C4-2B (cell line): ENCODE measurements around the gene TMED4.
"Not testable (repeated sequence)": the region's sequence is repeated elsewhere in the genome, so short reads cannot be mapped to it uniquely, and the experiment has no call there.

Source experiments
- H3K27ac ChIP-seq: fragments of 450-650 bp; 2 replicates; pipeline ENCODE4 v1.5.1; 2017
- CTCF ChIP-seq: fragments of 450-650 bp; conservative IDR thresholded peaks from 2 replicates; pipeline ENCODE4 v1.5.1; 2017; ENCODE audit warnings: mild to moderate bottlenecking
- ZFX ChIP-seq: fragments of 450-650 bp; IDR thresholded peaks from 2 replicates; pipeline ENCODE4 v1.6.1; 2017

TMED4 gene

DNA sequence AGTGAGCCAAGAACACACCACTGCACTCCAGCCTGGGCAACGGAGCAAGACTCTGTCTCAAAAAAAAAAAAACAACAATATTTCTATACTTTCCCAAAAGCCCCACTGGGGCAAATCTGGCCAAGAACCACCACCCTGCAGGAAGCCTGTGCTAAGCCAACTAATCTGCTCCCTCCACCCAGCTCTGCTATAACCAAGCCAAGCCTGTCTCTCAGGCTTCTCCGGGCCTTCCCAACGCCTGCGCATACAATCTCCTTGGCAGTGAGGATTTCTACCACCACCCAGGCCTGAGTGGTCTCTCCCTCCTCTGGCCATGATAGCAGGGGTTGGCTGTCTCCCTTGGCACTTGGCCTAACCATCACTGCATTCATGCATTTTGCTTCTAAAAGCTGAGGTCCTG is 22.5 kb downstream of the TMED4 start:
- H3K27ac ChIP-seq: no peak overlapping the region
- TF ChIP-seq ZFX (no peak), CTCF (no peak)

- no peak overlapping the region for H3K27ac ChIP-seq
- TF ChIP-seq CTCF (no peak), ZFX (no peak)
Observed at GRCh38 chr7:44557485-44557884, 24.5 kb downstream of the TMED4 start.

DNA sequence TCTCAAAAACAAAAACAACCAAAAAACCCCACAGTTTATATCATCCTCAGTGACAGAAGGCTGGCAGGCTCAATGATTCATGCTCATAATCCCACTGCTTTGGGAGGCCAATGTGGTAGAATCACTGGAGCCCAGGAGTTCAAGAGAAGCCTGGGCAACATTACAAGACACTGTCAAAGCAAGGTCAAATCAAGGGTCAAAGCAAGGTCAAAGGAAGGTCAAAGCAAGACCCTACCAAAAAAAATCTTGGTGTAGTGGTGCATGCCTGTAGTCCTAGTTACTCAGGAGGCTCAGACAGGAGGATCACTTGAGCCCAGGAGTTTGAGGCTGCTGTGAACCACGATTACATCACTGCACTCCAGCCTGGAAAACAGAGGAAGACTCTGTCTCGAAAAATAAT is 26.7 kb downstream of the TMED4 start:
- no peak for TF ChIP-seq CTCF
- TF ChIP-seq ZFX: no peak
- H3K27ac ChIP-seq: no peak overlapping the region

- H3K27ac ChIP-seq: not testable (repeated sequence)
Observed at GRCh38 chr7:44552473-44553005, 29.5 kb downstream of the TMED4 start.

GRCh38 chr7:44549457-44549856 is 32.6 kb downstream of the TMED4 start:
- TF ChIP-seq ZFX: no peak
- no peak for TF ChIP-seq CTCF
- no peak overlapping the region for H3K27ac ChIP-seq

DNA sequence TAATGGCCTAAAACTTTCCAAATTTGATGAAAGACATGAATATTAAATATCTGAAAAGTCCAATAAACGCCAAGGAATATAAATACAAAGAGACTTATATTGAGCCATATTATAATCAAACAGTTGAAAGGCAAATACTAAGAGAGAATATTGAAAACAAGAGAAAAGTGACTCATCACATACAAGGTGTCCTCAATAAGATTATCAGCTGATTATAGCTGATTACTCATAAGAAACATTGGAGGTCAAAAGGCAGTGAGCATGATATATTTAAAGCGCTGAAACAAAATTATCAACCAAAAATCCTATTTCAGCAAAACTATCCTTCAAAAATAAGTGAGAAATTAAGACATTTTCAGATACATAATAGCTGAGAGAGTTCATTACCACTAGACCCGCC is 33.1 kb downstream of the TMED4 start:
- no peak overlapping the region for H3K27ac ChIP-seq
- TF ChIP-seq CTCF (no peak), ZFX (no peak)

DNA sequence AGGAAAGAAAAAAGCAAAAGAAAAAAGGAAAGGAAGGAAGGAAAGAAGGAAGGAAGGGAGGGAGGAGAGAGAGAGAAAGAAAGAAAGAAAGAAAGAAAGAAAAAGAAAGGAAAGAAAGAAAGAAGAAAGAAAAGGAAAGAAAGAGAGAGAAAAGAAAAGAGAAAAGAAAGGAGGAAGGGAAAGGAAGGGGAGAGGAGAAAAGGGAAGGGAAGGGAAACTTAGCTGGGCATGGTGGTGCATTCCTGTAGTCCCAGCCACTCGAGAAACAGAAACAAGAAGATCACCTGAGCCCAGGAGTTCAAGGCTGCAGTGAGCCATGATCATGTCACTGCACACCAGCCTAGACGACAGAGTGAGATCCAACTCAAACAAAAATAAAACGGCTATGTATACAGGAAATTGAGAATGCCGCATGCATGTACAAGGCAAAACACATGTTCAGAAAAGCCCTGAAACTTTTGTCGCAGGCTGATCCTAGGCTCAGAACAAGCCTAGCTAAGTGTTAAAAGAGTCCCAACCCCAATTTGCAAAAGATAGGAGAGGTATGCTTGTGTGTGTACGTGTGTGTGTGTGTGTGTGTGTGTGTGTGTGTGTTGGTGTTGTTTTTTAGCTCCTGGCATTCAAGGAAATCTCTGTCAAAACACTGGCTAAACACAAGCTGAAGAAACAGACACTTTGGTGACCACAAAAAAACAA is 34.3 kb downstream of the TMED4 start:
- TF ChIP-seq CTCF (no peak), ZFX (no peak)

More for the DNA sequence above, 34.3 kb downstream of the TMED4 start:
- H3K27ac ChIP-seq: peak overlapping the region; percentile 40; the same call in 1 of the 2 replicates
